Endometrial microvascular endothelial cells (primary cell): ENCODE measurements around the gene AADACL3. TPM values are rescaled to one million over a fixed set of nuclear protein-coding genes. Genes with fewer than 3 reads are reported as not detected.

Source experiments
- in situ Hi-C: cut with HindIII; loops from 2 replicates; pipeline ENCODE4 v1.10.0; 2017; ENCODE audit warnings: low sequenced_read_pairs, low pct_unique_long_range_greater_than_20kb; ENCODE audit errors: inconsistent ontology term
- total RNA-seq: library from RNA; depleted of rRNA; stranded (reverse); fragments of >200 nt; gene quantifications from one replicate; pipeline ENCODE4 v1.2.3, GENCODE V29; 2015; ENCODE audit errors: inconsistent ontology term

Gene AADACL3
- total RNA-seq, 1 donor from 2014 or later = not detected

DNA sequence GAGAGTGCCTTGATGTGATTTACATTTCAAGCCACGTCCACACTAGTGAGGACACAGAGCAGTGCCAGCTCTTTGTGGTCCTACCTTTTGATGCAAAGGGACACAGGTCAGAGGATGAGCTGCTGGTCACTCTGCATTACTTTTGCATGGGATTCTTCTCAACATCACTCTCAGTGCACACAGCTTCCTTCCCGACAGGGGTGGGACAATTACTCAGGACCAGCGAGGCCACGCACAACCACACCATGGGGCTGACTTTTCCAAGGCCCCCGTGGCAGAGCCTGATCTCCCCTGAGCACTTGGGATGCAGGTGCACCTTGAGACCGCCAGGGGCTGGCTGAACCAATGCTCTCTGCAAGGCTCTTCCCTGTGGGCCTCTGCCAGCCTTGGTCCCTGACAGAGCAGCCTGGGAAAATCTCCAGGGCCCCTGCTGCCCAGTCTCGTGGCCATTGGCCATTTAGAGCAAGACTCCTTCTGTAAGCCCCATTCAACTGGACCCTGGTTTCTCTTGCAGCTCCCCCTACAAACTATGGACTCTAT is 44.4 kb downstream of the AADACL3 start:
- in situ Hi-C loops = no loop called here

DNA sequence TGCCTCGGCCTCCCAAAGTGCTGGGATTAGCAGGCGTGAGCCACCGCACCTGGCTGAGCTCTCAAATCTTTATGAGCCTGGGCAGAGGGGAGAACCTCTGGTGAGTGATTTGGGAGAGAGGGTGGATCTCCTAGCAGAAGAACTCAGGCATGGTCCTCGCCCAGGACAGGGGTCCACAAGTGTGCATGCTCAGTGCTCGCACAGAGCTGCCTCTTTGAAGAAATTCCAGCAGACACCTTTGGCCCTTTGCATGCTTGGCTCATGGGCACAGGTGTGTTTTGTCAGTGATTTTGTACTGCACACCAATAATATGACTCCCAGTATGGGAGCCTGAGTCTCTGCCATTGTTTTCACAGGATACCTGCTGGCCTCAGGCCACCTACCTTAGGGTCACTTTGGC is 45.9 kb downstream of the AADACL3 start:
- in situ Hi-C loops = no loop called here

DNA sequence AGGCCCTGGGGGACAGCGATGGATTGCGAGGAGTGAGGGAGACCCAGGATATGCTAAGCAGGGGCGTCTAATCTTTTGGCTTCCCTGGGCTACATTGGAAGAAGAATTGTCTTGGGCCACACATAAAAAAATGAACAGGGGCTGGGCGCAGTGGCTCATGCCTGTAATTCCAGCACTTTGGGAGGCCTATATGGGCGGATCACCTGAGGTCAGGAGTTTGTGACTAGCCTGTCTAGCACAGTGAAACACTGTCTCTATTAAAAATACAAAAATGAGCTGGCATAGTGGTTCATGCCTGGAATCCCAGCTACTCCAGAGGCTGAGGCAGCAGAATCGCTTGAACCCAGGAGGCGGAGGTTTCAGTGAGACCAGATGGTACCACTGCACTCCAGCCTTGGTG is 46.9 kb downstream of the AADACL3 start:
- in situ Hi-C loops = no loop called here

DNA sequence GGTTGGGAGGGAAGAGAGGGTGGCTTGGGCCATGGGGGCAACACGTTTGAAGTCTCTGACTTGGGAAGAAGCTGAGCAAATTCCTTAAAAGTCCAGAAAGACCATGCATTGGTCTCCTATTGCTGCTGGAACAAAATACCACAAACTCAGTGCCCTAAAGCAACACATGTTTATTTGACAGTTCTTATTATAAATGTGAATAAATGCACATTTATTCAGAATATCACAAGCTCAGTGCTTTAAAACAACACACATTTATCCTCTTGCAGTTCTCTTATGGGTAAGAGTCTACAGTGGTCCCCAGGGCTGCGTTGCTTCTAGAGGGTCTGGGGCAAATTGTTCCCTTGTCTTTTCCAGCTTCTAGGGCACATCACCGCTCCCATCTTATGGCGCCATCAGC is 47.6 kb downstream of the AADACL3 start:
- in situ Hi-C loops = no loop called here

DNA sequence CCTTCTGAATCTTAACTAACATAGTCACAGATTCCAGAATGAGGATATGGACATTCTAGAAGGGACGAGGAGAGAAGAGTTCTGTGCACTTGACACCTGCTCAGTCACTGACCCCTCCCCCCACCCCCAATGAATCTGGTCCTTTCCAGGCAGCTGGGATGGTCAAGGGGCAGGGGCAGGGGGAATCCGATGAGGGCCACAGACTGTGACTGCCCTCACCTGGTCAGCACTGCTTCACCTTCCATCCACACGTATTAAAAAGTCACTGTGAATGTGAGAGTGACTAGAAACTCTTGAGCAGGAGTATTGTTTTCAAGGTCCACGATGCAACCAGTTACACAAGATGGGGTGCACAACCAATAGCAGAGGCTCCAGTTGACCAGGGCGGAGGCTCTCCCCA is 48.1 kb downstream of the AADACL3 start:
- in situ Hi-C loops = no loop called here

DNA sequence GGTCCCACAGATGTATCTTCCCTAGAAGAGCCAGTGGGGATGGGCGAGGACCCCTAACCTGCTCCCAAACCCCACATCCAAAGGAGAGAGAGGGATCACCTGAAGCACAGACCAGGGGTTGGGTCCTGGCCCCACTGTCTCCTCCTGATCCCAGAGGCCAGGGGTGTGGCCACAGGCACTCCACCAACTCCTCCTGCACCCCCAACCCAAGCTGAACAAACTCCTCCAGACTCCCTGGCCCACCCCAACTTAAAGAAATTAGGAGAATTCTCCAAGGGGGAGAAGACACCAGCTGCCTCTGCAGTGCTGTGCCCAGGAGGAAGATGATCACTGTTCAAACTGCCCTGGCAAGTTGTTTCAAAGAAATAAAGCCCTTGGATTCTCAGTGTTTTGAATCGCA is 53.1 kb downstream of the AADACL3 start:
- in situ Hi-C loops = no loop called here

DNA sequence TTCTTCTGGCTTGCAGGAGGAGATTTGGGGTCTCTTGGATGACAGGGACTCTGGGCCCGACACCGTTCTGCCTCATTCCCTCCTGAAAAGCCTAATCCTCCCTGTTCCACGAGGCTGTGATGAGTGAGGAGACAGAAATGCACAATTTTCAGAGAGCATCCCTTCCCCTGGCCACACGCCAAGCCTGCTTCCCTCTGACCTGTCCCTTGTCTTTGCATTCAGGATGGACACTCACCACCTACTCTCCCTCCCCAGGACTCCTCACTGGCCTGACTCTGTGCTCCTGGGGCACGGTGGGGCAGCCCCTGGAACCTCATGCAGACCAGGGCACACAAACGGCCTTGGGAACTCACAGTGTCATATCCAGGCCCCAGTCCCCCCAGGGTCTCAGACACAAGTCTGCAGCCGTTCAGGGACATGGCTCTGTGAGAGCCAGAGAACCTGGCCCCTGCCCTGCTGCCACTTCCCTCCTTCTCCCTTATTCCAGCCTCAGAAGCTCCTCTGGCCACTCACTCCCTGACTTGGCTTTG is 54.1 kb downstream of the AADACL3 start:
- in situ Hi-C loops = no loop called here

DNA sequence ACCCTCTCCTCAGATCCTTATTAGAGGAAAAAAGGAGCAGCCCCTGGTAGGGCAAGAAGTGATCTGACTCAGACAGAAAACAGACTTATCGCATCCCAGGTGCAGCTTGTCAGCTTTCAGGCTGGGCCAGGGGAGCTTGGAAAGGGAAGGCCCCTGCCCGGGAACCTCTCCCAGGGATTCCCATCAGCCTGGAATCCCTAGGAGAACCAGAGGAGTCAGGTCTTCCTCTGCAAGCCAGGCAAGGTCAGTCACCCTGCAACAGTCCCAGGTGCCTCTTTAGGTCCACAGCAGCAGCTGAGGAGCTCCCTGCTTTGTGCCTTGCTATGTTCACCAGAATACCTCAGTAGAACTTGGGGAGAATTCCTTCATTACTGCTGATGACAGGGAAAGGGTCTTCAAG is 54.7 kb downstream of the AADACL3 start:
- in situ Hi-C loops = no loop called here

DNA sequence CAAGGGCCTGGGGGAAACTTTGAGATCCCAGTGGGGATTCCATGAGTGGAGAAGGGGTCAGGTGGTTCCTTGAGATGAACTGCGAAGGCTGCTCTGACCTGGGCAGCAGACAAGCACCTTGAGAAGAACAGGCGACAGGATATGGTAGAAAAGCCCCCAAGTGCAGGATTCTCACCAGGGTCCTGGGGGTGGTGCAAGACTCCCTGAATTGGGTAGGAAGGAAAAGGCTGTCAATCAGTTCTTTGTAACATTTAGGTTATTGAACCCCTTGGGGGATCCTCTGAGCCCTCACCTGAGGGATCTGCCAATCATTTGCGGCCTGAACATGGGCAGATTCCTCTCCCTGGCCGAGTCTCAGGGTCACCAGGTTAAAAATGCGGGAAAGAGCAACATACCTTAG is 55.3 kb downstream of the AADACL3 start:
- in situ Hi-C loops = no loop called here

DNA sequence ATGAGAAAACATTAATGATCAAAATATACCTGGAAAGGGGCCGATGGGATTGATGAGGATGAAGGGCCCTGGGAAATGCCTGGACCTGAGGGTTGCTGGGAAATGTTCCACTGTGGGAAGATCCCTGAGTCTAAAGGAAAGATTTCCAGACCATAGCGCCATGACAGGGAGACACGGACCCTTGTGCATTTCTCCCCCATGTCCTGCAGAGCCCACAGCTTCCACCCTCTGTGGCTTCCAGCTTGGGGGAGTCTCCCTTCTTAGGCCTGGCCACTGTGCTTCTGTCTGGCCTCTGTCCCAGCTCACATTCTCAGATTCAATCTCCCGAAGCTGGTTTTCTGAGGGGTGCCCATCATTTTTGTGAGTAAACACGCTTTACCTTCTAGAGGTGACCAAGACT is 56.6 kb downstream of the AADACL3 start:
- in situ Hi-C loops = no loop called here

DNA sequence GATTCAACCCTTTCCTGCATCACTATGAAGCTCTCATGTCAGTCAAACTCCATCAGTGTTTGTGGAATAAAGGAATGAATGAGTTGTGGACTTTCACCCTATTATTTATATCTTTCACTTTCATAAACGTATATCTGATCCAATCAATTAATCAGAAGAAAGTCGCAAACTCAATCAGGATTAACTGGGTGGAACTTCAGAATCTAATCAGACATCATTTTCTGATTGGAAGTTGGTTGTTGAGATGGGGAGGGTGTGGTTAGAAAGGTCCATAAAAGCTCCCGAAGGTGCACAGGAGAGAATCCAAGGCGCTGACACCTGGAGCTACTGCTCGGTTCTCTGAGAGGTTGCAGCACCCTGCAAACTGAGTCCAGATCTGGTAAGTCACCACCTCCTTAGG is 57.5 kb downstream of the AADACL3 start, which contains the start of gene PRAMEF12:
TSS of gene PRAMEF12 (plus strand) at position 301 of the 400 bp plus-strand sequence. CDS start 1,130 bp downstream, outside the sequence.
- in situ Hi-C loops = no loop called here

DNA sequence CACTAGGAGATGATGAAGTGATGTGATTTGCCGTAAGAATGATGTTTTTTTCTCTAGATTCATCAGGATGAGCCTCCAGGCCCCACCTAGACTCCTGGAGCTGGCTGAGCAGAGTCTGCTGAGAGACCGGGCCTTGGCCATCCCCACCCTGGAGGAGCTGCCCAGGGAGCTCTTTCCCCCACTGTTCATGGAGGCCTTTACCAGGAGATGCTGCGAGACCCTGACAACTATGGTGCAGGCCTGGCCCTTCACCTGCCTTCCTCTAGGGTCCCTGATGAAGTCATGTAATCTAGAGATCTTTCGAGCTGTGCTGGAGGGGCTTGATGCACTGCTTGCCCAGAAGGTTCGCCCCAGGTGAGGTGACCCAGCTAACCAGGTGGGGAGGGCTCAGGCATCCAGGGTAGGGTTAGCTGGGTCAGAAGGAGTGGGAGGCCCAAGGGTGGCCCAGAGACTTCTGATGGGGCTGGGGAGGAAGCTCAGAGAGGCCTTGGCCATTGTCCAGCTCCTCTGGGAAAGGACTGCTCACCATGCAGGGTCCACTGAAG is 59.0 kb downstream of the AADACL3 start:
- in situ Hi-C loops = no loop called here

DNA sequence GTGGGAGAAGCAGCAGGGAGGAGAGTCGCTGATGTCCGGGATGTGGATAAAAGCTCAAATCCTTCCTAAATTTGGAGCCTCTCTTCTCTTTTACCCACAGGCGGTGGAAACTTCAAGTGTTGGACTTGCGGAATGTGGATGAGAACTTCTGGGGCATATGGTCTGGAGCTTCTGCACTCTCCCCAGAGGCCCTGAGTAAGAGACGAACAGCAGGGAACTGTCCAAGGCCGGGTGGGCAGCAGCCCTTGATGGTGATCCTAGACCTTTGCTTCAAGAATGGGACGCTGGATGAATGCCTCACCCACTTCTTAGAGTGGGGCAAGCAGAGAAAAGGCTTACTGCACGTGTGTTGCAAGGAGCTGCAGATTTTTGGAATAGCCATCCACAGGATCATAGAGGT is 59.5 kb downstream of the AADACL3 start:
- in situ Hi-C loops = no loop called here

DNA sequence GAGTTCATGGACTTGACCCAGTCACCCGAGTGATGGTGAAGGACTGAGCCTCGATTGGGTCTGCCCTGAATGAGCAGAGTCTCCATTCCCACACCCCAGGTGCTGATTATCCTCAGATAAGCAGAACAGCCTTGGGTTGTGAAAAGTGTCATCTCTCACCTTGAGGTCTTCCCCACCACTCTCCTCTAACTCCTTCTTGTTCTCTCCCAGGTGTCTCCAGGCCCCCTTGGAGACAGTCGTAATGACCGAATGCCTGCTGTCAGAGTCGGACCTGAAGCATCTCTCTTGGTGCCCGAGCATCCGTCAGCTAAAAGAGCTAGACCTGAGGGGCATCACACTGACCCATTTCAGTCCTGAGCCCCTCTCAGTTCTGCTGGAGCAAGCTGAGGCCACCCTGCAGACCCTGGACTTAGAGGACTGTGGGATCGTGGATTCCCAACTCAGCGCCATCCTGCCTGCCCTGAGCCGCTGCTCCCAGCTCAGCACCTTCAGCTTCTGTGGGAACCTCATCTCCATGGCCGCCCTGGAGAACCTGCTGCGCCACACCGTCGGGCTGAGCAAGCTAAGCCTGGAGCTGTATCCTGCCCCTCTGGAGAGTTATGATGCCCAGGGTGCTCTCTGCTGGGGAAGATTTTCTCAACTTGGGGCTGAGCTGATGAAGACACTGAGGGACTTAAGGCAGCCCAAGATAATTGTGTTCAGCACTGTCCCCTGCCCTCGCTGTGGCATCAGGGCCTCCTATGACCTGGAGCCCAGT is 61.1 kb downstream of the AADACL3 start:
- in situ Hi-C loops = no loop called here

Other genes starting within 250 kb of the AADACL3 start
- 55.8 TPM for gene DHRS3, start 97.9 kb upstream of the AADACL3 start, total RNA-seq
- gene AADACL4, start 72.0 kb upstream of the AADACL3 start, total RNA-seq = not detected
- not detected for gene CFAP107, start 30.1 kb downstream of the AADACL3 start, total RNA-seq
- not detected for gene PRAMEF12, start 57.6 kb downstream of the AADACL3 start, total RNA-seq
- not detected for gene PRAMEF1, start 75.3 kb downstream of the AADACL3 start, total RNA-seq
- not detected for gene PRAMEF11, start 115.3 kb downstream of the AADACL3 start, total RNA-seq
- gene HNRNPCL1, start 132.6 kb downstream of the AADACL3 start, total RNA-seq = not detected
- gene PRAMEF2, start 141.0 kb downstream of the AADACL3 start, total RNA-seq = not detected
- gene PRAMEF4, start 170.1 kb downstream of the AADACL3 start, total RNA-seq = not detected
- not detected for gene PRAMEF10, start 182.2 kb downstream of the AADACL3 start, total RNA-seq
- not detected for gene PRAMEF7, start 200.5 kb downstream of the AADACL3 start, total RNA-seq
- not detected for gene PRAMEF6, start 231.5 kb downstream of the AADACL3 start, total RNA-seq